Measurements from ENCODE around the gene C12orf42. TPM values are rescaled to one million over a fixed set of nuclear protein-coding genes. Genes with fewer than 3 reads are reported as not detected.

The C12orf42 gene
- total RNA-seq, 1 experiment from 2014 or later: 0.63 TPM

Other genes with a start within 250 kb of the C12orf42 start
- not detected in 2 replicates for gene STAB2, start 91.3 kb upstream of the C12orf42 start, total RNA-seq (2014; rRNA removed; shearing (Covaris generic))

All from SK-MEL-5 (cell line).